GM21447 (cell line): ENCODE measurements around the gene AKR1C1.
"Not testable (repeated sequence)": the region's sequence is repeated elsewhere in the genome, so short reads cannot be mapped to it uniquely, and the experiment has no call there.

Experiments
- ATAC-seq: cut with Tn5 transposase; IDR thresholded peaks from one replicate; pipeline ENCODE4 v1.9.1; 2021; ENCODE audit not compliant: unreplicated experiment

AKR1C1 gene

DNA sequence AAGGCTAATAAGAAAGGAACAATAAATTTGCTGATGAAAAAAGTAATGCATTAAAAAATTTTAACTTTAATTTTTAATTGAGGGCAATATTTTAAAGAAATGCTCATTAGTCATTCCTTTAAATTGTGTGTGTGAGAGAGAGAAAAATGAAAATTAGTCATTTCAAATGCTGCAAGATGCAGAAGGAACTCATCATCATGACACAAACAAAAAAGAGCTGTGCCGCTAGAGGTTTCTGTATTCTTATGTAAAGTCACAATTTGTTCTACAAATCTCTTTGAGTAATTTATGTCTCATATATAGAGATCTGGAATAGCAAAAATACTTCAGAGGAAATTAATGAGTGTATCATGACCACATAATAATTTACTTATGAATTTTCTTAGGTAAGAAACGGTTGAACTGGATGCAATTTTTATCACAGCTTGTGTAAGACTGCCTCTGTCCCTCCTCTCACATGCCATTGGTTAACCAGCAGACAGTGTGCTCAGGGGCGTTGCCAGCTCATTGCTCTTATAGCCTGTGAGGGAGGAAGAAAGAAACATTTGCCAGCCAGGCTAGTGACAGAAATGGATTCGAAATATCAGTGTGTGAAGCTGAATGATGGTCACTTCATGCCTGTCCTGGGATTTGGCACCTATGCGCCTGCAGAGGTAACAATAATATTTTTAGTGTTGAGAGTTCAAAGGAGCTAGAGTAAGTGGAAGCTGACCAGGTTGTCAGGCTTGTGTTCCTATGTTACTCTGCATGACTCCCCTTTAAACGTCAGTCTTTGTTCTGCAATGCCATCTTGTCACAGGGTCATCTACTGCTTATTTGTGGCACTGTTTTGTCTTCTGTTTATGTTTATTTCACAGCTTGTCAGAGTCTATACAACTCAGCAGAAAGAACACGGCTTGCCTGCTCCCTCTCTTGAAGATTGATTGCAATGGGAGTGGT is at the start of gene AKR1C1:
AKR1C1 (plus strand) TSS at position 540 of the 939 bp plus-strand sequence; CDS start at position 570, 30 bp downstream.
- ATAC-seq, result not testable (repeated sequence)

- no peak for ATAC-seq
Measured at GRCh38 chr10:4914213-4914850, 48.9 kb upstream of the AKR1C1 start.

DNA sequence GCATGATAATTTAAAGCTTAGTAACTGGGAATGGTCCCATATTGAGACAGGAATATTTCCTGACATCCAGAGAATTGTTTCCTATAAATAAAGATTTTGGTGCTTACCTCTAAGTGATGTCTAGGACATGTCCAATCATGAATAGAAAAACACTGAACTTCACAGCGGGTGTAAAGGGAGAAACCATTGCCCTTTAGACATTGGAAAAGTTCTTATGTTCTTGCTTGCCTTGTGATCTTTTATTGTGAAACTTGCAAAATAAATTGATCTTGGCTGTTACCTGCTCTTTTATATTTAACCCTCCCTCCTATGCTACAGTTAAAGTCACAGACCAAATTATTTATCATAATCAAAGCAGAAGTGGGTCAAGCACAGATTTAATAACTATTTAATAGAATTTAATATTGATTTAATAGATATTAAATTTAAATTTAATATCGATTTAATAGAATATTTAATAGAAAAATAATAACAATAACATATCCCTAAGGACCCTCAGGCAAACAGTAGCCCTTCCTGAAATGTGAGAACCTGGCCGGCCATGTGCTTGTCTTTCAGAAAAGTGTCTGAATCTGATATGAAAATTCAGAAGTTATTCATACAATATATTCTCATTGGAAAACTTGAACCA is 47.0 kb upstream of the AKR1C1 start:
- no peak for ATAC-seq

DNA sequence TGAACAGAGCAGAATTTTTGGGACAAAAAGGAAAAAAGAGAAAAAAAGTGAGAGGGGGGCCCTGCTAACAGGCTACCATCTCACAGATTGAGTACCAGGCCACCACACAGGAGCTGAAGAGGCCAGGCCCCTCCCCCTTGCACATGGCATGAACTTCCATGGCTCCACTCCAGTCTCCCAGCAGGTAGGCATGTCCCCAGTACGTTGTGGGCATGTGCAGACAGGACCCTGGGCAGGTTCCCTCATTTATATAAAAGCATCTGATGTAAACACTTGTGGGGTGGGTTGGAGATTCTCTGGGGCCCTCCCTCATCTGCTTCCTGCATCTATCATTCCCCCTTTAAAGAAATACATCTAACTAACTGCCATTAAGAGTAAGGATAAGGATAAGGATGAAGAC is 45.0 kb upstream of the AKR1C1 start:
- ATAC-seq, result no peak

- ATAC-seq, result not testable (repeated sequence)
Measured at GRCh38 chr10:4924482-4924881, 38.7 kb upstream of the AKR1C1 start.

GRCh38 chr10:4926400-4926799 is 36.8 kb upstream of the AKR1C1 start:
- ATAC-seq, result no peak

- no peak for ATAC-seq
Measured at GRCh38 chr10:4931587-4931986, 31.6 kb upstream of the AKR1C1 start.

DNA sequence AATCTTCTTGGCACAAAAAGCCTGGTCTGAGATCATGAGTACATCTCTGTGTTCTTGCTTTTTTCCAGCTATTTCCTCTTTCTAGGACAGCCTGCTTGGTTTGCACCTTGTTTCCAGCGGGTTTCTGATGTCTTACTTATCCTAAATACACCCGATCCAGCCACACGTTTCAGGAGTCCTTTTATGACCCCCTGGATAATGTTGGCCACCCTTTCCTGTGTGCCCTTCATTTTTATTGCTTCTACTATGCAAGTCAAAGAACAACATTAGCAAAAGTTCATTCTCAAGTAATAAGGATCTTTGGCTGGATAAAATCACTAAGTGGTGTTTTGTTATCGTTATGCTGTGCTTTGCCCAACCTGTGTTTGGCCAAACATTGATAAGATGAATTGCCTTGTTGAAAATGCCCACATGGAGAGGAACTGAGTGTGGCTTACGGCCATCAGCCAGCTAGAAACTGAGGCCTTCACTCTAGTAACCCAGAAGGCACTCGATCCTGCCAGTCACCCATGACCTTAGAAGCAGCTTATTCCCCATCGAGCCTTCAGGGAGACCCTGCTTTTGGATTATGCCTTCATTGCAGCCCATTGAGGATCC is 28.7 kb upstream of the AKR1C1 start:
- ATAC-seq, result no peak

DNA sequence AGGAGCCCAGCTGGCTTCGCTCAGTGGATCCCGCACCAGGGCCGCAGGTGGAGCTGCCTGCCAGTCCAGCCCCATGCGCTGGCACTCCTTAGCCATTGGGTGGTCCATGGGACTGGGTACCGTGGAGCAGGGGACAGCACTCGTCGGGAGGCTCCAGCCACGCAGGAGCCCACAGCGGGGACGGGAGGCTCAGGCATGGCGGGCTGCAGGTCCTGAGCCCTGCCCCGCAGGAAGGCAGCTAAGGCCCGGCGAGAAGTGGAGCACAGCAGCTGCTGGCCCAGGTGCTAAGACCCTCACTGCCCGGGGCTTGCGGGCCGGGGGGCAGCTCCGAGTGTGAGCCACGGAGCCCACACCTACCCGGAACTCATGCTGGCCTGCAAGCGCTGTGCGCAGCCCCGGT is 25.9 kb upstream of the AKR1C1 start:
- no peak for ATAC-seq

DNA sequence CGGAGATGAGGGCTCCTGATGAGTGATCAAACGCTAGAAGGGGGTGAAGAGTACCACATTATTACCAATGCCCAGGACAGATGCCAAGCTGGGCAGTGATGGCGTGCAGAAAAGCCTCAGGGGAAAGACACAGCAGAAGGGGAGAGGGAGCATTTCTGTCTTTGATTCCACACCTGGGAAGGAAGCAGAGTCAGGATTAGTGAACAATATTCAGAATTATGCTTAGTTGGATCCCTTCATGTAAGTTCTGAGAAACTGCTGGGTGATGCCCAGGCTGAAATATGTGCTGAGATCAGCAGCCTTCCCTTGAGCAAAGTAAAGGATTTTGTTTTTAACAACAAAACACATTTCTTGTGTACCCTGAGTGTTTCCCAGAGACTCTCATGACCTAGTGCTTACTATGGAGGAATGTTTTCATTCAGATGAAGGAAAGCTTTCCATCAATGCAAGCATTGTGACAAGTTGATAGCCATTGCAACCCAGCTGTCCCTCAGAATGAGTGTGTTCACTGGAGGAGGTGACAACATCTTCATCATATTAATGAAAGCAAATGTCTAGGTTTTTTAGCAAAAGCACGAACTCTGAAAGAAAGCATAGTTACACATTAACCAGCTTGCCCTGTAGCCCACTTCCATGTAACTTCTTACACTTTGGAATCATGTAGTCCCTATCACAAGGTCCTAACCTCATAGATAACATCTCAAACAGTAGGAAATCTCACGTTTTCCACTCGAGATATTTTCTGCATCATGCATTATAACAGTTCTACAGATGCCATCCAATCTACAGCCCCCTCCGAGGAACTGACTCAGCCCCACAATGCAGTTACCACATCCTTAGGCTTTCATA is 23.8 kb upstream of the AKR1C1 start:
- no peak for ATAC-seq

- ATAC-seq, result not testable (repeated sequence)
Measured at GRCh38 chr10:4940073-4940428, 23.2 kb upstream of the AKR1C1 start.

DNA sequence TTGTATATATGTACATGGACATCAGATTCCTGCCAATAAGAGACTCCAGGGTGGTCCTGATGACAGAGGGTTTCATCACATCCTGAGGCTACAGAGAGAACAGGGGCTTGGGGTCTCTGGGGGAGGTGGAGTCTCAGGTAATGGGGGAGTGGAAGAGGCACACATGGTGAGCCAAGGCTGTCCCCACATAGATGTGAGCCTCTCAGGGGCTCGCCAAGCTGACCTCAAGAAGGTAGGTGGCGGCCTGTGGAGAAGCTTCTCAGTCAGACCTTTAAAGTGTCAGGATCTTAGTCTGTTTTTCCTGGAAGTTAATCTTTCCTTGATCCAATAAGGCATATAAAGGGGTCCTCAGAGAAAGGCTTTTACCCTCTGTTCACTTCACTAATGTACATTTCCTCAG is 22.3 kb upstream of the AKR1C1 start:
- not testable (repeated sequence) for ATAC-seq

DNA sequence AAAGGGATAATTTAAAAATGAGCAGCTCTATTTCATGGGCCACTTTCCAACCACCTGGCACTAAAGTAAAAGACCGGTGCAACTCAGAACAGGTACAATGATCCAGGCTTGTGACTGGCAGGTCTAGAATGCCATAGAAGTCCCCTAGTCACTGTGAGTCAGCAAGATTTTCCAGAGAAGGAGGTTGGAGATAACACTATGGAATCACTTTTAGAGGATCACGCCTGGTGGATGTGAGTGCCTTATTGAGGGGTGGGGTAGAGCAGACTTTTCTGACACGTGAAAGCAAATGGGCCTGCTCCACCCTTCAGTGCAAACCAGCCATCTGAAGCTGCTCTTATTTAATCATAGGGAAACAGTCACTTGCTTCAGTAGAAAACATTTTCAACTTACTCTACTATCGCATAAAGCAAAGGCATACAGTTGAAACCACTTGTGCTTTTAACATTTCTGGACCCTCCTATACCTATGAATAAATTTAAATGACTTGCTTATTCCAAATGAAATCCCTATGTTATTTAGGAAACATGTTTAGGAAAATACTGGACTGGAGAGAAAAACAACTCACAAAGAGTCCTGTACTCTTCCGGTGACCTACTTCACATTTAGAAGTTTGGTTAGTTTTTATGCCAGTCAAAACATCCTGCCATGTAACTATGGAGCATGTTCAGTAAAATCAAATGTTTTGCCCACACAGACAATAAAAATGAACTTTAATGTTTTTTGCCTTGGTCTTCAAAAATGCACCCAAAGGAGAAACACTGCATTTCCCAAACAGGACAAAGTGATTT is 21.5 kb upstream of the AKR1C1 start:
- ATAC-seq, result no peak

GRCh38 chr10:4942931-4943330 is 20.3 kb upstream of the AKR1C1 start:
- not testable (repeated sequence) for ATAC-seq

GRCh38 chr10:4943416-4943815 is 19.8 kb upstream of the AKR1C1 start:
- ATAC-seq, result not testable (repeated sequence)

GRCh38 chr10:4943821-4944220 is 19.4 kb upstream of the AKR1C1 start:
- ATAC-seq, result no peak

- ATAC-seq, result no peak
Measured at GRCh38 chr10:4944841-4945240, 18.4 kb upstream of the AKR1C1 start.

- ATAC-seq, result no peak
Measured at GRCh38 chr10:4945766-4946717, 17.2 kb upstream of the AKR1C1 start.
